Measurements from ENCODE around the gene MAST4.

GRCh38 chr5:67010684-67011409, 414.7 kb downstream of the MAST4 start:
- TF ChIP-seq CTCF (IDR thresholded peaks at IDR 0.05) (no peak), EZH2 (IDR thresholded peaks at IDR 0.05) (no peak)

All from neural progenitor cell (in vitro differentiated cells).